Superior temporal gyrus (tissue), 1 donor: ENCODE data around the gene OPRM1.
"Not testable (repeated sequence)": the region's sequence is repeated elsewhere in the genome, so short reads cannot be mapped to it uniquely, and the experiment has no call there.

Source experiments
- DNase-seq: peaks from one replicate; pipeline ENCODE4 v3.0.0-alpha.2; 2016; ENCODE audit errors: extremely low spot score

OPRM1 gene

GRCh38 chr6:154140743-154141142, 101.7 kb downstream of the OPRM1 start:
- DNase-seq, result no peak

- no peak for DNase-seq
These were observed 104.7 kb downstream of the OPRM1 start for GRCh38 chr6:154143753-154144152.

GRCh38 chr6:154154389-154154967, 115.4 kb downstream of the OPRM1 start:
- DNase-seq, result peak; percentile 91

GRCh38 chr6:154156135-154156896, 117.3 kb downstream of the OPRM1 start:
- DNase-seq, result peak; percentile 50

GRCh38 chr6:154157082-154157481, 118.0 kb downstream of the OPRM1 start:
- DNase-seq, result no peak

- no peak for DNase-seq
These were observed 118.7 kb downstream of the OPRM1 start for GRCh38 chr6:154157706-154158105.

GRCh38 chr6:154159126-154159525, 120.1 kb downstream of the OPRM1 start:
- peak; percentile 35 for DNase-seq

GRCh38 chr6:154161689-154162088, 122.6 kb downstream of the OPRM1 start:
- DNase-seq, result no peak

GRCh38 chr6:154164397-154164796, 125.4 kb downstream of the OPRM1 start:
- DNase-seq, result peak; percentile 80

- no peak for DNase-seq
These were observed 126.4 kb downstream of the OPRM1 start for GRCh38 chr6:154165478-154165877.

GRCh38 chr6:154166140-154166539, 127.1 kb downstream of the OPRM1 start:
- no peak for DNase-seq

GRCh38 chr6:154167126-154167525, 128.1 kb downstream of the OPRM1 start:
- peak; percentile 69 for DNase-seq

- DNase-seq, result no peak
These were observed 130.3 kb downstream of the OPRM1 start for GRCh38 chr6:154169193-154169847.

GRCh38 chr6:154170106-154170505, 131.1 kb downstream of the OPRM1 start:
- DNase-seq, result no peak

GRCh38 chr6:154172393-154172792, 133.4 kb downstream of the OPRM1 start:
- DNase-seq, result not testable (repeated sequence)

- DNase-seq, result no peak
These were observed 140.4 kb downstream of the OPRM1 start for GRCh38 chr6:154179434-154179833.

GRCh38 chr6:154187203-154187602, 148.2 kb downstream of the OPRM1 start:
- no peak for DNase-seq

- no peak for DNase-seq
These were observed 148.7 kb downstream of the OPRM1 start for GRCh38 chr6:154187714-154188113.

- DNase-seq, result no peak
These were observed 157.4 kb downstream of the OPRM1 start for GRCh38 chr6:154196333-154196885.

- DNase-seq, result no peak
These were observed 158.3 kb downstream of the OPRM1 start for GRCh38 chr6:154197196-154197860.

GRCh38 chr6:154201688-154202087, 162.6 kb downstream of the OPRM1 start:
- DNase-seq, result not testable (repeated sequence)

GRCh38 chr6:154202339-154202738, 163.3 kb downstream of the OPRM1 start:
- DNase-seq, result no peak
